ENCODE measurements around the gene SPN. TPM values are rescaled to one million over a fixed set of nuclear protein-coding genes. Genes with fewer than 3 reads are reported as not detected.
"Not testable (repeated sequence)": the region's sequence is repeated elsewhere in the genome, so short reads cannot be mapped to it uniquely, and the experiment has no call there.

Gene SPN
- total and polyA plus RNA-seq, 7 donors = 0.28 to 13.3 (median 1.1) TPM

DNA sequence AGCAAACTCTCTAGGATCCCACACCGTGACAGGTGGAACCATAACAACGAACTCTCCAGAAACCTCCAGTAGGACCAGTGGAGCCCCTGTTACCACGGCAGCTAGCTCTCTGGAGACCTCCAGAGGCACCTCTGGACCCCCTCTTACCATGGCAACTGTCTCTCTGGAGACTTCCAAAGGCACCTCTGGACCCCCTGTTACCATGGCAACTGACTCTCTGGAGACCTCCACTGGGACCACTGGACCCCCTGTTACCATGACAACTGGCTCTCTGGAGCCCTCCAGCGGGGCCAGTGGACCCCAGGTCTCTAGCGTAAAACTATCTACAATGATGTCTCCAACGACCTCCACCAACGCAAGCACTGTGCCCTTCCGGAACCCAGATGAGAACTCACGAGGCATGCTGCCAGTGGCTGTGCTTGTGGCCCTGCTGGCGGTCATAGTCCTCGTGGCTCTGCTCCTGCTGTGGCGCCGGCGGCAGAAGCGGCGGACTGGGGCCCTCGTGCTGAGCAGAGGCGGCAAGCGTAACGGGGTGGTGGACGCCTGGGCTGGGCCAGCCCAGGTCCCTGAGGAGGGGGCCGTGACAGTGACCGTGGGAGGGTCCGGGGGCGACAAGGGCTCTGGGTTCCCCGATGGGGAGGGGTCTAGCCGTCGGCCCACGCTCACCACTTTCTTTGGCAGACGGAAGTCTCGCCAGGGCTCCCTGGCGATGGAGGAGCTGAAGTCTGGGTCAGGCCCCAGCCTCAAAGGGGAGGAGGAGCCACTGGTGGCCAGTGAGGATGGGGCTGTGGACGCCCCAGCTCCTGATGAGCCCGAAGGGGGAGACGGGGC is 1.3 kb downstream of the SPN start:
- no peak overlapping the region for H3K27ac ChIP-seq
- TF ChIP-seq EP300 (IDR thresholded peaks at IDR 0.05) = no peak
- no peak for TF ChIP-seq CTCF (IDR thresholded peaks at IDR 0.05)
- no peak for TF ChIP-seq POLR2AphosphoS5 (IDR thresholded peaks at IDR 0.05)
- no peak for TF ChIP-seq POLR2A (IDR thresholded peaks at IDR 0.05)
- peaks cover 0 to 14% (median 6%) of the 10 kb centered on the region in 4 donors for H3K4me1 ChIP-seq
- H3K9me3 ChIP-seq = no peaks in the 10 kb centered on the region
- no peak for DNase-seq
- peaks cover 0 to 3% (median 0%) of the 10 kb centered on the region in 3 donors for H3K27me3 ChIP-seq
- no peaks in the 10 kb centered on the region for H3K36me3 ChIP-seq
- H3K4me3 ChIP-seq = no peak overlapping the region
- intact Hi-C loops (cut with DNase I) = no loop called here
- WGBS, 2 donors = 54 to 82% methylated on average over 35 of the region's 35 CpGs

GRCh38 chr16:29665294-29666077 is 2.4 kb downstream of the SPN start:
- Histone ChIP-seq H3K27me3 (peaks cover 0 to 3% (median 0%) of the 10 kb centered on the region in 3 donors), H3K4me3 (no peak overlapping the region), H3K27ac (no peak overlapping the region), H3K4me1 (peaks cover 0 to 14% (median 6%) of the 10 kb centered on the region in 4 donors), H3K36me3 (no peaks in the 10 kb centered on the region), H3K9me3 (no peaks in the 10 kb centered on the region)
- TF ChIP-seq CTCF (IDR thresholded peaks at IDR 0.05) = no peak
- no peak for TF ChIP-seq EP300 (IDR thresholded peaks at IDR 0.05)
- TF ChIP-seq POLR2A (IDR thresholded peaks at IDR 0.05) = no peak
- TF ChIP-seq POLR2AphosphoS5 (IDR thresholded peaks at IDR 0.05) = no peak
- WGBS, 2 donors = 45 to 68% methylated on average over 15 of the region's 15 CpGs
- no peak for DNase-seq
- intact Hi-C loops (cut with DNase I) = no loop called here

DNA sequence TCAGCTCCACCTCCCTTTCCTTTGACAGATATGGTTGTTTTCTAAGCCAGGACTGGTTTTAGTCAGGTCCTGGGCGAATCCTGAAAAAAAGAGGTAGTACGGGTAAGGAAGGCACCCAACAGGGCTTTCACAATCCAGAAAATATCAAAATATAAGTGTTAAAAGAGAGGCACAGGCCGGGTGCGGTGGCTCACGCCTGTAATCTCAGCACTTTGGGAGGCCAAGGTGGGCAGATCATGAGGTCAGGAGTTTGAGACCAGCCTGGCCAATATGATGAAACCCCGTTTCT is 4.2 kb downstream of the SPN start:
- DNase-seq, H3K27ac ChIP-seq: not testable (repeated sequence)

DNA sequence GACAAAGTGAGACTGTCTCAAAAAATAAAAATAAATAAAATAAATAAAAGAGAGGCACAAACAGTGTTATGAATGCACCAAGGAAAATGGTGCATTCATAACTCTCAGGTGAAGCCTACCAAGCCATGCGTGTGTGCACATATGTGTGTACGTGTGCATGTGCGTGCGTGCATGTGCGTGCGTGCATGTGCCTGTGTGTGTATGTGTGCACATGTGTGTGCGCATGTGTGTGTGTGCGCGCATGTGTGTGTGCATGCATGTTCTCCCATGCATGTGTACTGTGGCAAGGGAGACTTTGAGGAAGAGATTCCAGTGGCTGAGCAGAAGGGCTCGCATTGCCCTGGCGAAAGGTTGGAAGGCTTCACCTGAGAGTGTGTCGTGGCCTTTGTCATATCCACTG is 4.7 kb downstream of the SPN start:
- WGBS, 2 donors = 98% methylated on average over 12 of the region's 12 CpGs
- peaks cover 0 to 3% (median 0%) of the 10 kb centered on the region in 3 donors for H3K27me3 ChIP-seq
- intact Hi-C loops (cut with DNase I) = no loop called here
- H3K36me3 ChIP-seq = no peaks in the 10 kb centered on the region
- no peak overlapping the region for H3K4me3 ChIP-seq
- H3K27ac ChIP-seq = no peak overlapping the region
- peaks cover 0 to 14% (median 6%) of the 10 kb centered on the region in 4 donors for H3K4me1 ChIP-seq
- TF ChIP-seq EP300 (IDR thresholded peaks at IDR 0.05) = no peak
- TF ChIP-seq CTCF (IDR thresholded peaks at IDR 0.05) = no peak
- no peak for TF ChIP-seq POLR2A (IDR thresholded peaks at IDR 0.05)
- no peak for TF ChIP-seq POLR2AphosphoS5 (IDR thresholded peaks at IDR 0.05)
- no peaks in the 10 kb centered on the region for H3K9me3 ChIP-seq
- no peak for DNase-seq

More for the DNA sequence above, 4.2 kb downstream of the SPN start:
- H3K9me3 ChIP-seq; H3K27me3 ChIP-seq; intact Hi-C loops (cut with DNase I); H3K36me3 ChIP-seq; H3K4me3 ChIP-seq: not testable (repeated sequence)
- WGBS, 2 donors = 83 to 92% methylated on average over 6 of the region's 6 CpGs
- peaks cover 0 to 14% (median 6%) of the 10 kb centered on the region in 4 donors for H3K4me1 ChIP-seq

DNA sequence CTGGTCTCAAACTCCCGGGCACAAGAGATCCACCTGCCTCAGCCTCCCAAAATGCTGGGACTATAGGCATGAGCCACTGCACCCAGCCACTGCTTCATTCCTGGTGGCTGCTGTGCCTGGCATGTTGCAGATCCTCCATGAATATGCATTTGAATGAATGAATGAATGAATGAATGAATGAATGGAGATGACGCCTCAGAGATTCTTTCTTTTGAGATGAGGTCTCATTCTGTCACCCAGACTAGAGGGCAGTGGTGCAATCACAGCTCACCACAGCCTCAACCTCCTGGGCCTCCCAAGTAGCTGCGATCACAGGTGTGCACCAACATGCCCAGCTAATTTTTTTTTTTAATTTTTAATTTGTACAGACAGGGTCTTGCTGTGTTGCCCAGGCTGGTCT is 5.2 kb downstream of the SPN start:
- Histone ChIP-seq H3K36me3 (no peaks in the 10 kb centered on the region), H3K9me3 (no peaks in the 10 kb centered on the region), H3K4me3 (no peak overlapping the region), H3K27me3 (peaks cover 0 to 3% (median 0%) of the 10 kb centered on the region in 3 donors), H3K4me1 (peaks cover 0 to 14% (median 6%) of the 10 kb centered on the region in 4 donors), H3K27ac (no peak overlapping the region)
- intact Hi-C loops (cut with DNase I) = no loop called here
- TF ChIP-seq POLR2A (IDR thresholded peaks at IDR 0.05) (no peak), CTCF (IDR thresholded peaks at IDR 0.05) (no peak), EP300 (IDR thresholded peaks at IDR 0.05) (no peak), POLR2AphosphoS5 (IDR thresholded peaks at IDR 0.05) (no peak)
- no peak for DNase-seq
- 93 to 94% methylated on average over 3 of the region's 3 CpGs for WGBS, 2 donors

Data from sigmoid colon (tissue), 7 donors.